Fibroblast of lung (primary cell): ENCODE results near the gene HAGH.

ENCODE experiments used
- EZH2 ChIP-seq: IDR thresholded peaks from 2 replicates; pipeline ENCODE4 v1.5.1; 2012; ENCODE audit warnings: low read length, control low read depth, mild to moderate bottlenecking; ENCODE audit errors: missing control alignments
- TF ChIP-seq, protein P1 (sequence below), 2 donors: IDR thresholded peaks in 1 of 2; conservative IDR thresholded peaks in 1 of 2; 1 replicate in 1 of 2; 2 replicates in 1 of 2; pipeline ENCODE4 v1.5.1; 2011 to 2012; ENCODE audit warnings: low read length in 2 of 2, control low read depth in 1 of 2, inconsistent platforms in 1 of 2, low read depth in 1 of 2, mild to moderate bottlenecking in 1 of 2

DNA sequence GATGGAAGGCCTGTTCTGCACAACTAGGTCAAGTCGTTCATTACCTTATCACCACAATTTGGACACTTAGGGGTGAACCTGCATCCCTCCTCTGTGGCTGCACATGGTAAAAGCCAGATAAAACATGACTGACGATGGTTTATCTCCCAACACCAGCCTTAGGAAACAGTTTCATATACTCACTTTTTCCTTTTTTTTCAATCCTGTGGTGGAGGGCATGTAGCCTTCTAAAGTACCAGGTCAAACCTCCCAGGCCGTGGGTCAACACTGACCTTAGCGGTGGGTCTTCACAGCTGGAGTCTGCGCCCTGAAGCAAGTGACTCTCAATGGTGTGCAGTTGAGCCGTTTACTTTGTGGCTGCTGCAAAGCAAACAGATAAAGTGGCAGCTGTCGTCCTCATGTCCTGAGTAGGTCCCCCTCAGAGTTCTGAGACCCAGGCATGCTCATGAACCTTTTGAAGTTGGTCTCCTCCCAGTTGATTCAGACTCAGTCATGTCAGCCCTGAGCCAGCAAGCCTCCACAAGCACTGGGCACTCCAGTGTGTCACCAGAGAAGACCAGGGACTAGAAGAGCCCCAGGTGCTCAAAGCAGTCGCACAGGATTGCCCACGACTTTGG, 6.3 kb upstream of the HAGH start:
- TF ChIP-seq, protein P1, sequence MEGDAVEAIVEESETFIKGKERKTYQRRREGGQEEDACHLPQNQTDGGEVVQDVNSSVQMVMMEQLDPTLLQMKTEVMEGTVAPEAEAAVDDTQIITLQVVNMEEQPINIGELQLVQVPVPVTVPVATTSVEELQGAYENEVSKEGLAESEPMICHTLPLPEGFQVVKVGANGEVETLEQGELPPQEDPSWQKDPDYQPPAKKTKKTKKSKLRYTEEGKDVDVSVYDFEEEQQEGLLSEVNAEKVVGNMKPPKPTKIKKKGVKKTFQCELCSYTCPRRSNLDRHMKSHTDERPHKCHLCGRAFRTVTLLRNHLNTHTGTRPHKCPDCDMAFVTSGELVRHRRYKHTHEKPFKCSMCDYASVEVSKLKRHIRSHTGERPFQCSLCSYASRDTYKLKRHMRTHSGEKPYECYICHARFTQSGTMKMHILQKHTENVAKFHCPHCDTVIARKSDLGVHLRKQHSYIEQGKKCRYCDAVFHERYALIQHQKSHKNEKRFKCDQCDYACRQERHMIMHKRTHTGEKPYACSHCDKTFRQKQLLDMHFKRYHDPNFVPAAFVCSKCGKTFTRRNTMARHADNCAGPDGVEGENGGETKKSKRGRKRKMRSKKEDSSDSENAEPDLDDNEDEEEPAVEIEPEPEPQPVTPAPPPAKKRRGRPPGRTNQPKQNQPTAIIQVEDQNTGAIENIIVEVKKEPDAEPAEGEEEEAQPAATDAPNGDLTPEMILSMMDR (conservative IDR thresholded peaks at IDR 0.05 in 1 of 2, IDR thresholded peaks at IDR 0.05 in 1 of 2; ENCODE audit: low read depth in 1 of 2, low read length in 2 of 2), result no peak
- no peak for TF ChIP-seq EZH2
